ENCODE results near the gene MEIS2. TPM values are rescaled to one million over a fixed set of nuclear protein-coding genes. Genes with fewer than 3 reads are reported as not detected.

MEIS2 gene
- total RNA-seq, 1 donor from 2014 or later, result 6.6 TPM

DNA sequence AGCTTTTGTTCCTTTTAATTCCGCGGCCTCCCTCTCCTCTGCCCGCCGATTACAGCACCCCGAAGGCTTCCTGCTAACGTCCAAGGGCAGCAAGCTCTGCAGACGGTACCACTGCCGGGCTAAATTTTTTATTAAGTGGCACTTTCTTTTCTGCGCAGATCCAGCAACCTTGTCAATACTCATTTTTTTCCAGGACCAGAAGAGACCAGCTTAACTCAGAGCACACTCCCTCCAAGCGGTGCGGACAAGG lies 542 bp upstream of the MEIS2 start:
- peak; percentile 44 for DNase-seq (ENCODE audit: low read depth)

DNA sequence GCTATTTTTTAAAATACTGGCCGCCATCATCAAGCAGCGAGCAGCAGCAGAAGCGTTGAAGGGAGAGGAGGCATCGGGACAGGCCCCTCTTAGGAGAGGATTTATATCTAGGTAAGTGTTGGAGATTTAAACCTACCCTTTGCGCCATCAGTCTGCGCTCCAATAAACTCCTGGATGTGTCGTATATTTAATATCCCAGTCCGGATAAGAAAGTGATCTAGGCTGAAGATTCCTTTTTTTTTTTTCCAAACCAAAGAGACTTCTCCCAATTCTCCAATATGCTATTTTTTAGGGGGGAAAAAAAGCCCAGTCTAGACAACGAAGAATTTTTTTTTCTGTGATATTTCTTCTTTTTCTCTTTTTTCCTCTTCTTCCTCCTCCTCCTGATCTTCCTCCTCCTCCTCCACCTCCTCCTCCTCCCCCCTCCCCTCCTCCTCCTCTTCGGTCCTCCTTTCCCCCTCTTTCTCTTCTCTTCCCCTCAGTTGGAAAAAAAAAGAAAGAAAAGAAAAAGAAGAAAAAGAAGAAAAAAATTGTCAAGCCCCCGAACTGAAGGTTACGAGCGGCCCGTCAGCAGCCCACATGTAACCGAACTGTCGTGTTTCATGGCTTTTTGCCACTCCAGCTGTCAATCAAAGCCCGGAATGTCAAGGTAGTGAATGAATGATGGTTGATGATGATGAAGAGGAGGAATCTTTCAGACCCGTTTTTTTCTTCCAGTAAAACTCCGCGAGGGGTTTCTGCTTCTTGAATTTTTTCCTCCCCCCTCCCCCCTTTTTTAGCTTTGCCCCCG lies 835 bp downstream of the MEIS2 start:
- peaks cover 2% of the 10 kb centered on the region for H3K36me3 ChIP-seq (ENCODE audit: control insufficient read depth, insufficient read depth, low read length)
- TF ChIP-seq, protein P1, sequence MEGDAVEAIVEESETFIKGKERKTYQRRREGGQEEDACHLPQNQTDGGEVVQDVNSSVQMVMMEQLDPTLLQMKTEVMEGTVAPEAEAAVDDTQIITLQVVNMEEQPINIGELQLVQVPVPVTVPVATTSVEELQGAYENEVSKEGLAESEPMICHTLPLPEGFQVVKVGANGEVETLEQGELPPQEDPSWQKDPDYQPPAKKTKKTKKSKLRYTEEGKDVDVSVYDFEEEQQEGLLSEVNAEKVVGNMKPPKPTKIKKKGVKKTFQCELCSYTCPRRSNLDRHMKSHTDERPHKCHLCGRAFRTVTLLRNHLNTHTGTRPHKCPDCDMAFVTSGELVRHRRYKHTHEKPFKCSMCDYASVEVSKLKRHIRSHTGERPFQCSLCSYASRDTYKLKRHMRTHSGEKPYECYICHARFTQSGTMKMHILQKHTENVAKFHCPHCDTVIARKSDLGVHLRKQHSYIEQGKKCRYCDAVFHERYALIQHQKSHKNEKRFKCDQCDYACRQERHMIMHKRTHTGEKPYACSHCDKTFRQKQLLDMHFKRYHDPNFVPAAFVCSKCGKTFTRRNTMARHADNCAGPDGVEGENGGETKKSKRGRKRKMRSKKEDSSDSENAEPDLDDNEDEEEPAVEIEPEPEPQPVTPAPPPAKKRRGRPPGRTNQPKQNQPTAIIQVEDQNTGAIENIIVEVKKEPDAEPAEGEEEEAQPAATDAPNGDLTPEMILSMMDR (IDR thresholded peaks at IDR 0.05; ENCODE audit: insufficient read depth, low read length, severe bottlenecking), result no peak
- no peak for FAIRE-seq
- H3K27me3 ChIP-seq (ENCODE audit: control insufficient read depth, insufficient read depth, low read length), result no peaks in the 10 kb centered on the region
- DNase-seq (ENCODE audit: low read depth), result peak; percentile 54
- H3K4me3 ChIP-seq (ENCODE audit: low read depth, low read length), result peak overlapping the region; percentile 88

More for the DNA sequence above, 542 bp upstream of the MEIS2 start:
- Histone ChIP-seq H3K27me3 (ENCODE audit: control insufficient read depth, insufficient read depth, low read length) (no peaks in the 10 kb centered on the region), H3K4me3 (ENCODE audit: low read depth, low read length) (peak overlapping the region; percentile 88), H3K36me3 (ENCODE audit: control insufficient read depth, insufficient read depth, low read length) (peaks cover 2% of the 10 kb centered on the region)
- TF ChIP-seq, protein P1 (IDR thresholded peaks at IDR 0.05; ENCODE audit: insufficient read depth, low read length, severe bottlenecking), result no peak
- no peak for FAIRE-seq

DNA sequence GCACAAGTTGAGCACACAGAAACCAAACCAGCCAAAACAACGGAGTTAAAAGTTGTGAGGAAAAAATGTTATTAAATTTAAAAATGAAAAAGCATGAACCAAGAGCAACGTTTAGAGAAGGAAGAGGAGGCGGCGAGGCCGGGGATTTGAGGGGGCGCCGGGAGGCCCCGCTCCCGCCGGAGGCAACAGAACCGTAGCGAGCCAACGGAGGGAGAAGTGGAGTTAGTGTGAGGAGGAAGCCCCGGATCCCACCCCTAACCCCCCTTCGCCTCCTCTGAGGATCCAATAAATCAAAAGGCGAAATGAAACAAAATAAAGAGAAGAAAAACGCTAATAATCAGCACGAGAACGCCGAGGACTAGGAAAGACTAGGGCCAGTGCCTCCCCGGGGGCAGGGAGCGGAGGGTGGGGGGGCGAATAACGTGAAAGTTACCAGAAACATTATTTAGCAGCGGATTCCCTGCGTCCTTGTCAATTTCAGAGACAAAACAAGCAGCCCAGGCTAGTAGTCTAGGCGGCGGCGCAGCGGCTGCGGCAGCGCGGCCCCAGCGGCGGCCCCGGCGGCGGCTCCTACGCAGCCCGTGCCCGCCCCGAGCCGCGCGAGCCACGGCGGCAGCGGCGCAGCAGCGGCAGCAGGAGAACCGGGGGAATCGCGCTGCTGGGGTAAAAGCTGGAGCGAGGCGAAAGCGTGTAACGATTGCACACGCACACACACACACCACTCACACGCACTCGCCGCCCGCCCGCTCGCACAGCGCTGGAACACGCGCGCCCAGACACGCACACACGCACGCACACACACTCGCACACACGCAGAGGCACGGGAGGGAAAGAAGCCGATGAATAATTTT lies 1.7 kb downstream of the MEIS2 start:
- peak overlapping the region; percentile 88 for H3K4me3 ChIP-seq (ENCODE audit: low read depth, low read length)
- DNase-seq (ENCODE audit: low read depth) (no peak), FAIRE-seq (no peak)
- no peaks in the 10 kb centered on the region for H3K27me3 ChIP-seq (ENCODE audit: control insufficient read depth, insufficient read depth, low read length)
- TF ChIP-seq, protein P1 (IDR thresholded peaks at IDR 0.05; ENCODE audit: insufficient read depth, low read length, severe bottlenecking), result no peak
- peaks cover 3% of the 10 kb centered on the region for H3K36me3 ChIP-seq (ENCODE audit: control insufficient read depth, insufficient read depth, low read length)

DNA sequence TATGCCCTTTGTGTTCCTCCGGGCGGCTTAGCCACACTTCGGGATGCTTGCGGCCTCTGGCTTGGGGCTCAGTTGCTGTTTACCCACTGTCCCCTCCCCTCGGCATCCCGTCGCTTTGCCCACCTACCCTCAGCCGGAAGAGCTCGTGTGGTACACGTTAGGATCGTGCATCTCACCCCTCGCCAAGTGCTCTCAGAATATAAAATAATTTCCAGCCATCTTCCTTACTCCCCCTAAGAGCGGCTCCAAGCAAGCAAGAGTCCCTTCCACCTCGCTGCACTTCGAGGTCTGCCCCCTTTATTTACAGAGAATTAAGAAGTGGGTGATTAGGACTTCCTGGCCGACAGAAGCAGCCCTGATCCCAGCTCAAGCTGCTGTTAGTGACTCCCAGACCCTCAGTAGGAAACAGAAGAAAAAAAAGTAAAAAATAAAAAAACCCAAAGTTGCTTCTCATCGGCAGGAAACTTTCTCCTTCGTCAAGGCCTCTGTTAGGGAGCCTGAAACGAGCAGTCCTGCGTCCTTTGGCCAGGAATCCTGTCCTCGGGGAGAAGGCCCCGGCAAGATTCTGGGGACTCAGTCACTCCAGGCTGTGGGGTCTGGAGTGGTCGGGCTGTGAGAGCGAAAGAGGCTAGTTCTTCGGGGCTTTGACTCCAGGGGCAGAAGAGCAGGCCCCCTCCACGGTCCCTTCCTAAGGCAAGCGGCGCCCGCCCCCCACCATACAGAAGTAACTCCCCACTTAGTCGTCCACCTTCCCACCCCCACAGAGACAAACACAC lies 3.0 kb downstream of the MEIS2 start:
- Histone ChIP-seq H3K27me3 (ENCODE audit: control insufficient read depth, insufficient read depth, low read length) (no peaks in the 10 kb centered on the region), H3K36me3 (ENCODE audit: control insufficient read depth, insufficient read depth, low read length) (peaks cover 4% of the 10 kb centered on the region), H3K4me3 (ENCODE audit: low read depth, low read length) (peak overlapping the region; percentile 88)
- TF ChIP-seq, protein P1 (IDR thresholded peaks at IDR 0.05; ENCODE audit: insufficient read depth, low read length, severe bottlenecking), result no peak
- FAIRE-seq (no peak), DNase-seq (ENCODE audit: low read depth) (no peak)

DNA sequence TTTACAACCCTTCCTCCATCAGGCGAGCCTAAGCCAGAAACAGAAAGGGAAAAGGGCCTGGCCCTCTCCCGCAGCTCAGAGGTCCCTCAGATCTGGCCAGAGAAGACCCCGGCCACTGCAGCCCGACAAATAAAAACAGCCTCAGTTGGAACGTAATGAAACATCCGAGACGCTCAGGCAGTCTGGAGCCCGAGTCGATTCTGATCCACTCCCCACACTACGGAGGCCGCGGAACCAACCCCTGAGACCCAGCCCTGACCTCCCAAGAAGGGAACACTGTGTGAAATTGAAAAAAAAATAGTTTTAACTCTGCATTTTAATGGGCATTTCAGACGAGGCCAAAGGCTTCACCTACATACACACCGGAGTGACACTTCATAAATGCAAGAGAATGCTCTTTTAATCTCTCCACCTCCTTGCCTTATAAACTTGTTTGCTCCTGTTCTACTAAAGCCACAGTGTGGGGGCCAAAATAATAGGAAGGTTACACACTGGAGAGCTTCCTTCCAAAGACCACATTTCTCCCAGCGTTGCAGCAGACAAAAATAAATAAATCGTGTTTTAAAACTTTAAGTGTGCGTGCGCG lies 3.7 kb downstream of the MEIS2 start:
- TF ChIP-seq, protein P1 (IDR thresholded peaks at IDR 0.05; ENCODE audit: insufficient read depth, low read length, severe bottlenecking), result no peak
- FAIRE-seq, result no peak
- DNase-seq (ENCODE audit: low read depth), result no peak
- H3K36me3 ChIP-seq (ENCODE audit: control insufficient read depth, insufficient read depth, low read length), result peaks cover 4% of the 10 kb centered on the region
- H3K4me3 ChIP-seq (ENCODE audit: low read depth, low read length), result no peak overlapping the region
- no peaks in the 10 kb centered on the region for H3K27me3 ChIP-seq (ENCODE audit: control insufficient read depth, insufficient read depth, low read length)

Measured in bronchial epithelial cell (primary cell).